B cell (primary cell): ENCODE measurements around the gene KATNAL2.

ENCODE experiments used
- CTCF ChIP-seq: fragments of 200-600 bp; IDR thresholded peaks from one replicate; pipeline ENCODE4 v1.8.0; 2022; ENCODE audit warnings: antibody characterized with exemption, mild to moderate bottlenecking
- EZH2 ChIP-seq: IDR thresholded peaks from 2 replicates; pipeline ENCODE4 v1.6.1; 2012; ENCODE audit warnings: borderline replicate concordance, low read depth, mild to moderate bottlenecking, moderate library complexity, low read length; ENCODE audit not compliant: insufficient read depth, poor library complexity, severe bottlenecking

- no peak for TF ChIP-seq CTCF
- no peak for TF ChIP-seq EZH2
These were observed 34.2 kb upstream of the KATNAL2 start for GRCh38 chr18:46883180-46883579.
